Measurements from ENCODE around the gene SNTG2. TPM values are rescaled to one million over a fixed set of nuclear protein-coding genes. Genes with fewer than 3 reads are reported as not detected.

SNTG2 gene
- total and polyA plus RNA-seq, 2 donors (not counting 1 experiment from before 2014, with no cell fraction given) = 0.06 TPM; not detected in 1

GRCh38 chr2:1020206-1020605, 69.6 kb downstream of the SNTG2 start:
- TF ChIP-seq EZH2 (IDR thresholded peaks at IDR 0.05; ENCODE audit: low read length, missing control alignments) (no peak), CTCF (conservative IDR thresholded peaks at IDR 0.05 in 1 of 2, IDR thresholded peaks at IDR 0.05 in 1 of 2; ENCODE audit: low read depth in 1 of 2, low read length in 2 of 2) (no peak)
- no peak overlapping the region for H3K4me3 ChIP-seq (replicated peaks in 1 of 4; ENCODE audit: control extremely low read depth in 1 of 4, insufficient read depth in 1 of 4, low read depth in 3 of 4, low read length in 4 of 4)
- no peaks in the 10 kb centered on the region for H3K79me2 ChIP-seq (ENCODE audit: control insufficient read depth, insufficient read depth, low read length)
- H3K9me3 ChIP-seq (ENCODE audit: control insufficient read depth, insufficient read depth, low read depth, low read length) = no peaks in the 10 kb centered on the region
- no peaks in the 10 kb centered on the region for H4K20me1 ChIP-seq (ENCODE audit: control insufficient read depth, extremely low read depth, insufficient read depth, low read length)
- H3K4me2 ChIP-seq (ENCODE audit: extremely low read depth, insufficient read depth, low read length) = no peak overlapping the region
- no peak overlapping the region for H2AFZ ChIP-seq (ENCODE audit: low read length)
- no peaks in the 10 kb centered on the region for H3K27me3 ChIP-seq (ENCODE audit: control insufficient read depth, insufficient read depth, low read length)
- H3K4me1 ChIP-seq (ENCODE audit: control insufficient read depth, extremely low read depth, insufficient read depth, low read length) = no peaks in the 10 kb centered on the region
- DNase-seq (ENCODE audit: low read depth in 2 of 2) = no peak
- no peak overlapping the region for H3K27ac ChIP-seq (ENCODE audit: insufficient read depth, low read length)
- H3K9ac ChIP-seq (ENCODE audit: insufficient read depth, low read length) = no peak overlapping the region
- H3K36me3 ChIP-seq (ENCODE audit: control insufficient read depth, insufficient read depth, low read length) = no peaks in the 10 kb centered on the region

GRCh38 chr2:1022178-1022577, 71.5 kb downstream of the SNTG2 start:
- H3K27me3 ChIP-seq (ENCODE audit: control insufficient read depth, insufficient read depth, low read length) = no peaks in the 10 kb centered on the region
- no peak overlapping the region for H2AFZ ChIP-seq (ENCODE audit: low read length)

GRCh38 chr2:1024981-1025380, 74.3 kb downstream of the SNTG2 start:
- Histone ChIP-seq H4K20me1 (ENCODE audit: control insufficient read depth, extremely low read depth, insufficient read depth, low read length) (no peaks in the 10 kb centered on the region), H3K27me3 (ENCODE audit: control insufficient read depth, insufficient read depth, low read length) (no peaks in the 10 kb centered on the region), H3K4me2 (ENCODE audit: extremely low read depth, insufficient read depth, low read length) (no peak overlapping the region), H2AFZ (ENCODE audit: low read length) (no peak overlapping the region), H3K4me1 (ENCODE audit: control insufficient read depth, extremely low read depth, insufficient read depth, low read length) (no peaks in the 10 kb centered on the region), H3K9ac (ENCODE audit: insufficient read depth, low read length) (no peak overlapping the region), H3K9me3 (ENCODE audit: control insufficient read depth, insufficient read depth, low read depth, low read length) (no peaks in the 10 kb centered on the region), H3K4me3 (replicated peaks in 1 of 4; ENCODE audit: control extremely low read depth in 1 of 4, insufficient read depth in 1 of 4, low read depth in 3 of 4, low read length in 4 of 4) (no peak overlapping the region), H3K79me2 (ENCODE audit: control insufficient read depth, insufficient read depth, low read length) (no peaks in the 10 kb centered on the region), H3K27ac (ENCODE audit: insufficient read depth, low read length) (no peak overlapping the region), H3K36me3 (ENCODE audit: control insufficient read depth, insufficient read depth, low read length) (no peaks in the 10 kb centered on the region)
- no peak for DNase-seq (ENCODE audit: low read depth in 2 of 2)
- TF ChIP-seq EZH2 (IDR thresholded peaks at IDR 0.05; ENCODE audit: low read length, missing control alignments) (no peak), CTCF (conservative IDR thresholded peaks at IDR 0.05 in 1 of 2, IDR thresholded peaks at IDR 0.05 in 1 of 2; ENCODE audit: low read depth in 1 of 2, low read length in 2 of 2) (no peak)

More at GRCh38 chr2:1022178-1022577, 71.5 kb downstream of the SNTG2 start:
- no peaks in the 10 kb centered on the region for H3K4me1 ChIP-seq (ENCODE audit: control insufficient read depth, extremely low read depth, insufficient read depth, low read length)
- H3K4me2 ChIP-seq (ENCODE audit: extremely low read depth, insufficient read depth, low read length) = no peak overlapping the region
- DNase-seq (ENCODE audit: low read depth in 2 of 2) = no peak
- no peak overlapping the region for H3K27ac ChIP-seq (ENCODE audit: insufficient read depth, low read length)
- no peaks in the 10 kb centered on the region for H3K9me3 ChIP-seq (ENCODE audit: control insufficient read depth, insufficient read depth, low read depth, low read length)
- H3K79me2 ChIP-seq (ENCODE audit: control insufficient read depth, insufficient read depth, low read length) = no peaks in the 10 kb centered on the region
- no peak overlapping the region for H3K9ac ChIP-seq (ENCODE audit: insufficient read depth, low read length)
- H3K4me3 ChIP-seq (replicated peaks in 1 of 4; ENCODE audit: control extremely low read depth in 1 of 4, insufficient read depth in 1 of 4, low read depth in 3 of 4, low read length in 4 of 4) = no peak overlapping the region
- no peak for TF ChIP-seq EZH2 (IDR thresholded peaks at IDR 0.05; ENCODE audit: low read length, missing control alignments)
- TF ChIP-seq CTCF (conservative IDR thresholded peaks at IDR 0.05 in 1 of 2, IDR thresholded peaks at IDR 0.05 in 1 of 2; ENCODE audit: low read depth in 1 of 2, low read length in 2 of 2) = no peak
- H4K20me1 ChIP-seq (ENCODE audit: control insufficient read depth, extremely low read depth, insufficient read depth, low read length) = no peaks in the 10 kb centered on the region
- H3K36me3 ChIP-seq (ENCODE audit: control insufficient read depth, insufficient read depth, low read length) = no peaks in the 10 kb centered on the region
